NCI-H226 (cell line): ENCODE data around the gene C1orf105.
A peak's percentile ranks its signal among the peaks of the same experiment; 100 is the strongest.
"Not testable (repeated sequence)": the region's sequence is repeated elsewhere in the genome, so short reads cannot be mapped to it uniquely, and the experiment has no call there.

Source experiments
- DNase-seq: peaks from one replicate; pipeline ENCODE4 v3.0.0-alpha.2; 2015

C1orf105 gene

GRCh38 chr1:172420385-172420784, at the start of gene C1orf105:
TSS of gene C1orf105 (plus strand) at chr1:172420685. CDS start at chr1:172420886, 201 bp downstream.
- DNase-seq = no peak

- not testable (repeated sequence) for DNase-seq
These were observed 48.8 kb upstream of the C1orf105 start for GRCh38 chr1:172371646-172372045.

GRCh38 chr1:172373864-172374263, 46.6 kb upstream of the C1orf105 start:
- no peak for DNase-seq

- DNase-seq = no peak
These were observed 45.3 kb upstream of the C1orf105 start for GRCh38 chr1:172375211-172375631.

- DNase-seq = no peak
These were observed 44.1 kb upstream of the C1orf105 start for GRCh38 chr1:172376431-172376830.

- no peak for DNase-seq
These were observed 42.9 kb upstream of the C1orf105 start for GRCh38 chr1:172377565-172377964.

GRCh38 chr1:172378109-172378760, 42.2 kb upstream of the C1orf105 start:
- DNase-seq = no peak

- no peak for DNase-seq
These were observed 39.8 kb upstream of the C1orf105 start for GRCh38 chr1:172380441-172381244.

- DNase-seq = no peak
These were observed 38.5 kb upstream of the C1orf105 start for GRCh38 chr1:172381946-172382345.

GRCh38 chr1:172382406-172382805, 38.1 kb upstream of the C1orf105 start:
- DNase-seq = no peak

- no peak for DNase-seq
These were observed 37.5 kb upstream of the C1orf105 start for GRCh38 chr1:172382990-172383389.

GRCh38 chr1:172383536-172383935, 36.9 kb upstream of the C1orf105 start:
- DNase-seq = no peak

- no peak for DNase-seq
These were observed 35.8 kb upstream of the C1orf105 start for GRCh38 chr1:172384656-172385055.

- DNase-seq = no peak
These were observed 34.4 kb upstream of the C1orf105 start for GRCh38 chr1:172386046-172386445.

- DNase-seq = no peak
These were observed 32.0 kb upstream of the C1orf105 start for GRCh38 chr1:172388490-172388889.

- no peak for DNase-seq
These were observed 30.2 kb upstream of the C1orf105 start for GRCh38 chr1:172390301-172390682.

GRCh38 chr1:172390683-172391551, 29.6 kb upstream of the C1orf105 start:
- no peak for DNase-seq

- no peak for DNase-seq
These were observed 28.5 kb upstream of the C1orf105 start for GRCh38 chr1:172391976-172392375.

GRCh38 chr1:172393354-172393753, 27.1 kb upstream of the C1orf105 start:
- no peak for DNase-seq

- no peak for DNase-seq
These were observed 26.2 kb upstream of the C1orf105 start for GRCh38 chr1:172394141-172394751.

- no peak for DNase-seq
These were observed 25.7 kb upstream of the C1orf105 start for GRCh38 chr1:172394811-172395210.

GRCh38 chr1:172395576-172395975, 24.9 kb upstream of the C1orf105 start:
- DNase-seq = no peak

GRCh38 chr1:172397221-172397620, 23.3 kb upstream of the C1orf105 start:
- DNase-seq = peak; percentile 36
